Activated naive CD4-positive, alpha-beta T cell (primary cell): Measurements from ENCODE around the gene TAC4.
A peak's percentile ranks its signal among the peaks of the same experiment; 100 is the strongest.
"Not testable (repeated sequence)": the region's sequence is repeated elsewhere in the genome, so short reads cannot be mapped to it uniquely, and the experiment has no call there.

Experiments used
- DNase-seq, 4 experiments: peaks; one replicate each; lab custom pipeline; 2025; lab: John Stamatoyannopoulos, UW

TAC4 gene

GRCh38 chr17:49842846-49843245 is 5.0 kb downstream of the TAC4 start:
- no peak for DNase-seq

GRCh38 chr17:49842371-49842770 is 5.5 kb downstream of the TAC4 start:
- no peak for DNase-seq

- DNase-seq: no peak
Measured at GRCh38 chr17:49841548-49841947, 6.3 kb downstream of the TAC4 start.

GRCh38 chr17:49839455-49839854 is 8.4 kb downstream of the TAC4 start:
- no peak for DNase-seq

GRCh38 chr17:49836111-49837030 is 11.5 kb downstream of the TAC4 start:
- DNase-seq: no peak

GRCh38 chr17:49835472-49835871 is 12.4 kb downstream of the TAC4 start:
- no peak for DNase-seq

- no peak for DNase-seq
Measured at GRCh38 chr17:49834118-49834743, 13.6 kb downstream of the TAC4 start.

GRCh38 chr17:49832840-49833599 is 14.8 kb downstream of the TAC4 start:
- no peak for DNase-seq

- DNase-seq: no peak
Measured at GRCh38 chr17:49830605-49831004, 17.3 kb downstream of the TAC4 start.

- DNase-seq: no peak
Measured at GRCh38 chr17:49829026-49829425, 18.8 kb downstream of the TAC4 start.

- DNase-seq: not testable (repeated sequence)
Measured at GRCh38 chr17:49828325-49828724, 19.5 kb downstream of the TAC4 start.

GRCh38 chr17:49825645-49826044 is 22.2 kb downstream of the TAC4 start:
- no peak for DNase-seq

GRCh38 chr17:49823614-49824013 is 24.3 kb downstream of the TAC4 start:
- DNase-seq: no peak

GRCh38 chr17:49822829-49823228 is 25.0 kb downstream of the TAC4 start:
- DNase-seq: no peak

GRCh38 chr17:49821916-49822315 is 26.0 kb downstream of the TAC4 start:
- no peak for DNase-seq

GRCh38 chr17:49821466-49821865 is 26.4 kb downstream of the TAC4 start:
- no peak for DNase-seq

GRCh38 chr17:49820773-49821172 is 27.1 kb downstream of the TAC4 start:
- no peak for DNase-seq

GRCh38 chr17:49819651-49820050 is 28.2 kb downstream of the TAC4 start:
- no peak for DNase-seq

GRCh38 chr17:49819138-49819537 is 28.7 kb downstream of the TAC4 start:
- no peak for DNase-seq

GRCh38 chr17:49817993-49818392 is 29.9 kb downstream of the TAC4 start:
- DNase-seq: peak in 2 of 4 experiments; percentile 18 to 41

- DNase-seq: no peak
Measured at GRCh38 chr17:49815761-49816281, 32.0 kb downstream of the TAC4 start.

GRCh38 chr17:49814781-49815529 is 32.9 kb downstream of the TAC4 start:
- no peak for DNase-seq
